GM04504 (cell line): ENCODE measurements around the gene NUDC.
A peak's percentile ranks its signal among the peaks of the same experiment; 100 is the strongest.
"Not testable (repeated sequence)": the region's sequence is repeated elsewhere in the genome, so short reads cannot be mapped to it uniquely, and the experiment has no call there.

Source experiments
- DNase-seq: peaks from one replicate; pipeline ENCODE4 v3.0.0-alpha.2; 2012; ENCODE audit warnings: low read depth

The NUDC gene

DNA sequence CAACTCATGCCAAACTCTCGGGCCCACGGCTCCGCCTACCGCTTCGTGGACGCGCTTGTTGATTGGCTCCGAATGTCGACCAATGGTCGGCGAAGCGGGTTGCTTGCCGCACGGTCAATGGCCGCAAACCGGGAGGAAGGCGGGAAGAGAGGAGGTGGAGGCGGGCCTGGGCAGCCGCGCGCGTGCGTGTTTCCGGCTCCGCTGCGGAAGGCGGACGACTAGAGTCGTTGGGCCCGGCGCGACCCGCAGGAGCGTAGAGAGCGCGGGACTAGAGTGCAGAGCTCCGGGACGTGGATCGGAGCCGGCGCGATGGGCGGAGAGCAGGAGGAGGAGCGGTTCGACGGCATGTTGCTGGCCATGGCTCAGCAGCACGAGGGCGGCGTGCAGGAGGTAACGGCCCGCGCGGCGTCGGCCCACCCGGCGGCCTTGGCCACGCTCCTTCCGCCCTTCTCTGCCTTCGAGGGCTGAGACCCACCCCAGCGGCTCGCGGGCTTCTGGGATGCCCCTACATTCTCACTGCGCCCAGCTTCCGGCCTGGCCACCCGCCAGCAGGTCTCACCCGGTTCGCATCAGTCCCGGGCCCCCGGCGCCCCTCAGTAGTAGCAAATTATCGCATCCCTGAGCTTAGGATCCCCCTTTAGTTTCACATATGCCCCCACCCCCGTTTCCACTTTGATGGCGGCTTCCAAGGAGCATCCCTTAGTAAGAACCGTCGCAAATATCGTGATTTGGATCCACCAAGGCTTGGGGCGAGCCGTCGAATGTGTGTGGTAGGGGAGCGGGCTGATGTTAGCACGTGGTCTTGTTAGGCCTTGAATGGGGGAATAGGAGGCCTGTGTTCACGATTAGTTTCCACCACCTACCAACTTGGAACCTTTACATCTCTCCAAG, at the start of gene NUDC:
NUDC (plus strand) TSS at position 204 of the 891 bp plus-strand sequence; CDS start at position 310, 106 bp downstream.
- peak; percentile 94 for DNase-seq

DNA sequence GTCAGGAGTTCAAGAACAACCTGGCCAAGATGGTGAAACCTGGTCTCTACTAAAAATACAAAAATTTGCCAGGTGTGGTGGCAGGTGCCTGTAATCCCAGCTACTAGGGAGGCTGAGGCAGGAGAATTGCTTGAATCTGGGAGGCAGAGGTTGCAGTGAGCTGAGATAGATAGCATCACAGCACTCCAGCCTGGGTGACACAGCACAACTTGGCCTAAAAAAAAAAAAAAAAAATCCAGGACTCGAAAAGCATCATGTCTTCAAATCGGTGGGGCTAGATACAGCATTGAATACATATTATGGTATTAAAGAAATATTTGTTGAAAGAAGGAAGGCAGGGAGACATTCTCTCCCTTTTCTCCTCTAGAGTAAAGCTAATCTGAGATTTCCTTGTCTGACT, 48.4 kb upstream of the NUDC start:
- DNase-seq = not testable (repeated sequence)

DNA sequence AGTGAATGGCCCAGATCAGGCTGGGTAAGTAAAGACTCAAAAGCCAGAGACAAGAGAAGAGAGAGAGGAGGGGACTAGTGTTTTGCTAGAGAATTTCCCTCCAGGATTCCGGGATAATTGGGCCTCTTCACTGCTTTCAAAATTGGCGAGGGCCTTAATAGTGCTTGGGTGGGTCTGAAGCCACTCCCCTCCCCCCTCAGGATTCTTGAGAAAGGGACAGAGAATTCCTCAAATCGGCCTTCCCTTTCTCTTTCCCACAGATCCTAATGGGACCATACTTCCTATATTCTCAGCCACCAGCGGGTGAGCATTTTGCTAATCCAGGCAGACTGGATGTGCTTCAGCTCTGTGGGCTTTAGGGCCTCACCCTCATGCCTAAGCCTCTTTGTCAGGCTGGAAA, 46.6 kb upstream of the NUDC start:
- no peak for DNase-seq

DNA sequence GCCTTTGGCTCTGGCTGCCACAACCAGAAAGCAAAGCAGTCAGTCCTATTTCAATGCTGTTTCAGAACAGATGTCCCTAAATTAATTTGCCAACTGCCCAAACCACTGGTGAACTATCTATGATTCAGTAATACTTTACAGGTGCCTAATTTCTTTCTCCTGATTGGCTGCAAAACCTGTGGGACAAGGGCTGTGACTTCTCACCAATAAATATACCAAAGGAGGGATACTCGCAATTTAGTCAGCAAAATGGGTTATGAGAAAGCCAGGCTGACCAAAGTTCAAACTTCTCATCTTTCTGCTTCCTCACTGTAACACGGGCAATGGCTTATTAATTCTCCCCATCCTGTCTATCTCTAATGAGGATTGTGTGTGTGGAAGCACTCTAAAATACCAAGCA, 44.2 kb upstream of the NUDC start:
- no peak for DNase-seq

DNA sequence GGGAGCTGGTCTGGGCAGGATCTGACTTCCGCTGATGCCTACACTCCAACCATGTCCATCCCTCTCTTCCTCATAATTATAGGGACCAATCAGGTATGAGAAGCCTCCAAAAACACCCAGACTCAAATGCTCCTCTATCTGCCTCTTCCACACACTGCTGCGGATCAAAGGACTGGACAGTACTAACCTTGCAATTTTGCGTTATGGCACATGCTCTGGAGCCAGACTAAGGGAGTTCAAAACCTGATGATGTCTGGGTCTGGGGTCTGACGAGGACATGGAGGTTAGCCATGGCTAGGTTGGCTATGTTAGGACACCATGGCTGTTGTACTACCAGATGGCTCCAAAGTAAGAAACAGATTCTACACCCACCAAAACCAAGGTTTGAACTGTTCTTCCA, 41.8 kb upstream of the NUDC start:
- no peak for DNase-seq

DNA sequence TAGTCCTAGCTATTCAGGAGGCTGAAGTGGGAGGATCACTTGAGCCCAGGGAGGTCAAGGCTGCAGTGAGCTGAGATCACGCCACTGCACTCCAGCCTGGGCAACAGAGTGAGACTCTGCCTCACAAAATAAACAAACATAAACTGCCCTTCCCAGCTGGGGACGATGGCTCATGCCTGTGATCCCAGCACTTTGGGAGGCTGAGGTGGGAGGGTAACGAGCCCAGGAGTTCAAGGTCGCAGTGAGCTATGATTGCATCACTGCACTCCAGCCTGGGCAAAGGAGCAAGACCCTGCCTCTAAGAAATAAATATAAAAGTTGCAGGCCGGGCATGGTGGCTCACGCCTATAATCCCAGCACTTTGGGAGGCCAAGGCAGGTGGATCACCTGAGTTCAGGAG, 39.9 kb upstream of the NUDC start:
- not testable (repeated sequence) for DNase-seq

DNA sequence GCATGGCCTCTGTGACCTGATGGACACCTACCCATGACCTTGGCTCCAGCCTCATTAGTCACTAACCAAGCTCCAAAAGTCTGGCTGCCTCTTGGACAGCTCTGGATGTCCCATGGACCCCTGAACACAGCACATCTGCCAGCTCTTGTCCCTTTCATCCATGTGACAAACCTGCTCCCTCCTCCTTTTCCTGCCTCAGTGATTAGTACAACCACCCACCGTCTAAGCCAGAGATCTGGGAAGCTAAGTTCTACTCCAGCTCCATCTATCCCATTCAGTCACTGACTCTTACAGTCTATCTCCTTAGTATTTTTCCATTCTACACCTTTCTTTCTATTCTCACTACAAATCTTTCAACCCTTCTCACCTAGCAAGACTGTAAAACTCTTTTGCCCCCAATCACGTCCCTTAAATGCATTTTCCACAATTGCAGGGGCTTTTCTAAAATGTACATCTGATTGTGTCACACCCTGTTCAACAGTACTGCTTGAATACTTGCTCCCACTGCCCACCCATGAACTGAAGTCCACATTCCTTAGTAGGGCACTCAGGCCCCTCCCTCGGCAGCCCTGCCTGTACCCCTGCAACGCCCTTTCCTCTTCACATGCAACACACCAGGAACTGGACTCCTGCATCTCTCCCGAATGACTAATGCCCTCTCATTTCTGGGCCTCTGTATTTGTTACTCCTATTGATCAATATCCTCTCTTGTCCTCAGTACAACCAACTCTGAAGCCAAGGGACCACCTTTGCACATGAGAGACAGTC, 38.7 kb upstream of the NUDC start:
- no peak for DNase-seq

DNA sequence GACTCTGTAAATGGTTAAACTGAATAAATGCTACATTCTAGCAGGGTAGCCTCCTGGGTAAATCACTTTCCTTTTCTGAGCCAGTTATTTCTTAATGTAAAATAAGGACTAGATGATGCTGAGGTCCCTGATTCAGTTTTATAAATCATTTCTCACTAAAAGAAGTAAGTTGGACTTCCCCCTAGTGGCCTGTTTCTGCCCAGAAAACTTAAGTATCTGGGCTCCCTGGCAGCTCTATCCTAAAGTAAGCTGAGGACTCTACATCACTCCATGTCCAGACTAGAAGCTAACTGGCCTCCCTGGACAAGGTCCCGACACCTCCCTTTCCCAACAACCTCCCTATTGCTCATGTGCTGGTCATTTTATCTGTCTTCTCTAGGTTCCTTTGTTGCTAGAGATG, 34.4 kb upstream of the NUDC start:
- DNase-seq = no peak

DNA sequence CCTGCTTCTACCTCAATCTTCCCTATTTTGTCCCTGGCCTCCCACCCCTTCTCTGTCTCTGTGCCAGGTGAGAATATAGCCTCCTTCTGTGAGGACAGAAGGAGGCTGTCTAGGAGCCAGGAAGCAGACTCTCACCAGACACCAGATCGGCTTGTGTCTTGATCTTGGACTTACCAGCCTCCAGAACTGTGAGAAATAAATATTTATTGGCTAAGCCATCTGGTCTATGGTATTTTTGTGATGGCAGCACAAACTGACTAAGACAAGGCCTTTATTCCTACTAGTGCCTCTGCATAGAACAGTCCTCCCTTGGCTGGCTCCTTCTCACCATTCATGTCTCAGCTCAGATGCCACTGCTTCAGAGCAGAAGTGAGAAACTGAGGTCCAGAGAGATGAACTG, 33.3 kb upstream of the NUDC start:
- DNase-seq = no peak

DNA sequence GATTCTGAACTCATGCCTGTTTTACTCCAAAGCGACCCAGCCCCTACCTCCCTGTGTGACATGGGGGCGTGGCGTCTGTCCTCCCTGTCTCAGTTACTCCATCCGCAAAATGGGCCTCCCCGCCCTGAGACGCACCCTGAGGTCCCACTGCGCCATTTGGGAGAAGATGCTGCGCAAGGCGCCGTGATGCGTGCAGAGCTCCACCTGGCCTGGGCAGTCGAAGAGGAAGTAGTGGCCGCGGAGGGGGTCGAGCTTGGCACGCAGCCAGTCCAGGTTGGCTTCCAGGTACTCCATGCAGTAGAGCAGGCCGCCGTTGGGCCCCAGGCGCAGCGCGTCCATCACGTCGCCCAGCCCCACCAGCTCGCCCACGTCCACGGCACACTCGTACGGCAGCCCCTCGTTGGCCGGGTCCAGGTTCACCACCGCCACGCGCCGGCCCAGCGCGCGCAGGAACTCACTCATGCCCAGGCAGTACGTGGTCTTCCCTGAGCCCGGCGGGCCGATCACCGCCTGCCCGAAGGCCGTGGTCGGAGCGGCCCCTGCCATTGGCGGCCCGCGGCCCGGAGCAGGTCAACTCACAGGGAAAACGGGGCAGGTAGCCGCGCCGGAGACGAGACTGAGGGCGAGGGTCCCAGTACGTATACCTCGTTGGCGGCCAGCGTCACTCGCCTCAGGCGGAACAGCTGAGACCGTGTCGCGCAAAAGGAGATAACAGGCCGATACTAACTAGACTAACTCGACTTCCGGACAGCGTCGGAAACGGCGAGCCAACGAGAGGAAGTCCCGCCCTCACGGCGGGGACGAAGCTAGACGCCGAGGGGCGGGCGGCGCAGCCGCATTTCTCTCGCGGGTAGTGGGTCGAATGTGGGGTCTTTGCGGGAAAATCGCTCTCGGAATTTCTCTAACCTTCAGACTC, 31.7 kb upstream of the NUDC start, which contains the start of gene GPN2:
GPN2 (minus strand) TSS at position 733 of the 916 bp plus-strand sequence; CDS start at position 546, 187 bp downstream.
- DNase-seq = peak; percentile 46

DNA sequence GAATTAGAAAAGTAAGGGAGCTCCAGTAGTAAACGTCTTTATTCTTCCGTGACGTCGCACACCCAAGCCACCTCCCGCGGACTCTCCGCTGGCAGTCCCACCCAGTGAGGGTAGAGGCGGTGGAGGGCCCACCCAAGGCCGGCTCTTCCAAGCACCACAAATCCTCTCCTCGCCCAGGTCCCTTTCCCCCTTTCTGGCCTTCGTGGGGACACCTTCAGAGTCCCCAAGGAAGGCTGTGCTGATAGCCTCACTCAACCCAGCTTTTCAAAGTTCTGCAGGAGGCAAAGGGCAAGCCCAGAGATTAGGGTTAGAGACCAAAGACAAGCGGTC, 31.1 kb upstream of the NUDC start:
- DNase-seq = no peak

DNA sequence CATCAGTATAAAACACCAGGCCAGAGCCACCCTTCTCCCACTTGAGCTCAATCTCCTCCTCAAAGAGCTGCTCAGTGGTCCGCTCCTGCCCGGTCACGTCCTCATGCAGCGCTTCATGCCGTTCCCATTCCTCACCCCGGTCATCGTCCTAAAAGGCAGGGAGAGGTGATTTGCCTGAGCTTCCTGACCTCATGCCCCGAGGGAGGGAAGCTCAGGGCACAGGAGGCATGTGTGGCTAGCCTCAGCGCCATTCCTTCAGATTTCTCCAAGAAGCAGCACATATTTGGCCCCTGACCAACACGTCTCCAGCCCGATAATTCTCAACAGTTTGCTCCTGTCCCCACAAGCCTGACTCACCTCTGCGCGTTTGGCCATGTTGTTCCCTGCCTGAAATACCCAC, 27.3 kb upstream of the NUDC start:
- no peak for DNase-seq

DNA sequence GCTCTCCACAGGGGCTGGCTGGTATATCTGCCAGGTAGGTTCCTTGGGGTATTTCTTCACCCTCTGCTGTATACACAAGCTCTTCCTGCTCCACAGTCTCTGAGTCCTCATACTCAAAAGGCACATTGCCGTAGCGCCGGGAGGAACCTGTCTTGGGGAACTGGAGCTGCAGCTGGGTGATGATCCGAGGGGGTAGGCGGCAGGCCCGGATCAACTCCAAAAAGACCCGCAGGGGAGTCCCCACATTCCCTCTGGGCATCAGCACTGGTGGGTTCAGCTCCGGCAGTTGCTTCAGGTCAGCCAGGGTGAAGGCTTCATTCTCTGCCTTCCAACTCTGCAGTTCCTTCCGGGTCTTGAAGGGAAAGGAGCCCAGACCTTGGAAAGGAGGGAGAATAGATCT, 24.2 kb upstream of the NUDC start:
- no peak for DNase-seq

DNA sequence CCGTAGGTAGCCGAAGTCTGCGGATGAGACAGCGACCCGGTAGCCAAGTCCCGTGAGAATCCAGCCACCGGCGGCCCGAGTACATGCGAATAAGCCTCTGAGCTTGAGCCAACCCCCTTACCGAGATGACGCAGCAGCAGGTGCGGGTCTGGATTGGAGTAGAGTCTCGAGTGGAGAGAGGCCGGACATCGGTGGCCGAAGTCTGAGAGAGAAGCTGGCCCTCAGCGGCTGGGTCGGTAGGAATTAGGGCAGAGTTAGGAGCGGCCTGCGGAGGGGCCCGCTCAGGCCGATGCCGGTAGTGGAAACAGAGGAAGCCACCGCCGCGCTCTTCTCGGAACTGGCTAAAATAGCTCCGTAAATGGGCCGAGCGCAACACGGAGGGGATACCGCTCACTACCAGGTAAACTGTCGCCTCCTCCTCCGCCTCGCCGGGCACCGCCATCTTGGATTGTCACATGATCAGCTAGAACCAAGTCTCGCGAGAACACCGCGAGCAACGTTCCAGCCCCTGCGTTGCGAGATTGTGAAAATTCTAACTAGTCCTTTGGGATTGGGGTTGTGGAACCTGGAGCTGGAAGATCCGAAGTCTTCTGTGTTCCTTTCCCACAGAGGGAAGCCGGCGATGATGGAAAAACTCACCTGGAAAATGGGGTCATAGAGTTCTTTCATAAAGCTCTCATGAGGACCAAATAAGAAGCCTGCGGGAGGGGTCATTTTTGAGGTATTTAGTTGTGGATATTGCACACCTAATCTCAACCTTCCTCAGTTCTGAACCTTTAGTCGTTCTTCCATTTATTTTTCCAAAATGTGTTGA, 21.3 kb upstream of the NUDC start, which contains the start of gene GPATCH3:
GPATCH3 (minus strand) TSS at position 467 of the 814 bp plus-strand sequence; CDS start at position 442, 25 bp downstream.
- peak; percentile 86 for DNase-seq

DNA sequence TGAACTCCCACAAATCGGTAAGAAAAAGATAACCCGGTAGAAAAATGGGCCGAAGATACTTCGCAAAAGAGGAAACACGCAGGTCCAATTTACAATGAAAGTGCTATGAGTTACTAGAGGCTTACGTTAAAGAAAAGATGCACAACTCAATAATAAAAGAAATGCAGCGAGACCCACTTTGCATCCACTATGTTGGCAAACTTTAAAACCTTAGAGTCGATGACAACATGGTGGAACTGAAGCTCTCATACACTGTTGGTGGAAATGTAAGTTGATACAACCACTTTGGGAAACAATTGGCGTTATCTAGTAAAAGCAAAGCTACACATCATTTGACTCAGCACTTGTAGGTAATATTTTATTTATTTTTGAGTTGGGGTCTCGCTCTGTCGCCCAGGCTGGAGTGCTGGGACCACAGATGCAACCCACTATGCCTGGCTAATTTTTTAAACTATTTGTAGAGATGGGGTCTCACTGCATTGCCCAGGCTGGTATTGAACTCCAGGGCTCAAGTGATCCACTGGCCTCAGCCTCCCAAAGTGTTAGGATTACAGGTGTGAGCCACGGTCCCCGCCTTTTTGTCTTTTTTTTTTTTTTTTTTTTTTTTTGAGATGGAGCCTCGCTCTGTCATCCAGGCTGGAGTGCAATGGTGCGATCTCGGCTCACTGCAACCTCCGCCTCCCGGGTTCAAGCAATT, 20.6 kb upstream of the NUDC start:
- no peak for DNase-seq

DNA sequence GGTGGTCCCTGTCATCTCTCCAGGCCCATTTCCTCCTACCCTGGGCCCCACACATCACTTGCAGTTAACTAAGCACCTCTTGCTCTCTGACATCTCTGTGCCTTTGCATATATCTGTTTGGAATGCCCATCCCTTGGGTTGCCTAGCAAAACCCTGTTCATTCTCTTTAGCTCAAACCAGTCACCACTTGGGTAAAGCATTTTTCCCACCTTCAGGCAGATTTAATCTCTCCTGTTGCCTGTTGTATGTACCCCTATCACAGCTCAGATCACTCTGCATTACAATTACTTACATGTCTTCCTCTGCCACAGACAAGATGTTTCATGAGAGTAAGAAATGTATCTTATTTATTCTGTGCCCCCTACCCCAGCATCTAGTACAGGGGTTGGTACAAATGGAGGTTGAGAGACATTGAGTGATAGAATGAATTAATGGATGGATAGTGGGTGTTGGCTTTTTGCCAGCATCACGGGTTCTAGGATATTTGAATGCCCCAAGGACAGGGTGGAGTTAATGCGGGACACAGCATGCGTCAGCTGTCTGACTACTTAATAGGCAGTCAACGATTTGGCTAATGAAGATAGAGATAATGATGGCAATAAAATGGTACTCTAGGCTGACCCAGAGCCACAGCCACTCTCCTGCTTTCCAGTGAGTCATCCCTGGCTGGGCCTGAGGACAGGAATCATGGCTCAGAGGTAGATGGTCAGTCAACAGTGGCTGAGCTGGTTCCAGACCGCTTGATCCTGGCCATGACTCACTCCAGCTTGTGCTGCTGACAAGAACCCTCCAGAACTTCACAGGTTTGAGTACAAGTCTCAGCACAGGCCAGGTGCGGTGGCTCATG, 14.2 kb upstream of the NUDC start:
- DNase-seq = peak; percentile 84

DNA sequence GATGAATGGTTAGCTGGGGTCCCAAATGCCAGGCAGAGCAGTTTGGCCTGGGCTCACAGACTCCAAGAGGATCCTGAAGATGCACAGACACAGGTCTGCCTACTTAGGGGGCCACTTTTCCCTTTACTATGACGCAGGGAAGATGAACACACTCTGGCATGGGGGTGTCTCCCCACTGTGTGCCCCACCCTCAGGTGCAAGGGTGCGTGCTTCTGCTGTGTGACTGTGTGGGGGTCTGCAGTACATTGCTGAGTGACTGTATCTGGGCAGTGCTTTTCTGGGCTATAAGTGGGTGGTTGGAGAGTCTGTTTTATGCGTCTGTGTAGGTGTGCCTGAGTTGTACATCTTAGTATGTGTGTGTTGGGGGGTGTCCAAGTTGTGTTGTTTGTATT, 11.6 kb upstream of the NUDC start:
- DNase-seq = no peak

DNA sequence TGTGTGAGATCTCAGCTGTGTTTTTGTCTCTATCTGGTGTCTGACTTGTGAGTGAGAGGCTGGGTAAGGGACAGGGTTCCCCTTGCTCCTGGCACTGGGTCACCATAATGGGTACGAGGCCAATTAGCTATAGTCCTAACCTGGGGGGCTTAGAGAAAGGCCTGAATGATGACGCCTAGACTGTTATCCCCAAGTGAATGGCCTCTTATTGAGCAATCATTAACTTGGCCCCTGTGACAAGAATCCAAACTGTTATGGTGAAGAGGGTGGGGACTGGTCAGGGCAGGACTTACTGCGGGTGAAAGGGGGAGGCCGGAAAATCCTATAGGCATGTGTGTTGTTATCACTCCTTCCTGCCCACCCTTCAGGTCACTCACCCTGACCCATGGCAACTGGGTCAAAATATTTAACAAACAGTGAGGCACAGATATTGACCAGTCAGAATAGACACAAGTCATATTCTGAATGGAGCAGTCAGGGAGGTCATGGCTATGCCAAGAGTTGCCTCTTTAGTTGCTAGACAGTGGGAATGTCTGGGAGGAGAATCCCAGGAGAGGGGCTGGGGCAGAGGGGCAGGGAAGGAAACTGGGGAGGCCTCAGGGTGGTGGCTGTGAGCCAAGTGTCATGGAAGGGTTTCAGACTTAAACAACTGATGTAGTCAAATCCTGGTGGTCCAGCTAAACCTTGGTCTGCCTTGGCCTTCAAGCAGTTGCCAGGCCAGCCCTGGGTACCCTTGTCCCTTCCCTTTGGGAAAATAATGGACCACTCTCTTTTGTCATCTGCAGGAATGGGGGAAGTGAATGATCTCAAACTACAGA, 11.0 kb upstream of the NUDC start:
- DNase-seq = no peak
